HG03060 (cell line): ENCODE measurements around the gene SNRNP40.
"Not testable (repeated sequence)": the region's sequence is repeated elsewhere in the genome, so short reads cannot be mapped to it uniquely, and the experiment has no call there.

Source experiments
- ATAC-seq: cut with Tn5 transposase; IDR thresholded peaks from one replicate; pipeline ENCODE4 v1.9.1; 2021; ENCODE audit warnings: low read depth, moderate number of reproducible peaks; ENCODE audit not compliant: unreplicated experiment

Gene SNRNP40

GRCh38 chr1:31289021-31289420, 7.6 kb downstream of the SNRNP40 start:
- ATAC-seq = no peak

- ATAC-seq = not testable (repeated sequence)
Observed at GRCh38 chr1:31287791-31288190, 8.8 kb downstream of the SNRNP40 start.

DNA sequence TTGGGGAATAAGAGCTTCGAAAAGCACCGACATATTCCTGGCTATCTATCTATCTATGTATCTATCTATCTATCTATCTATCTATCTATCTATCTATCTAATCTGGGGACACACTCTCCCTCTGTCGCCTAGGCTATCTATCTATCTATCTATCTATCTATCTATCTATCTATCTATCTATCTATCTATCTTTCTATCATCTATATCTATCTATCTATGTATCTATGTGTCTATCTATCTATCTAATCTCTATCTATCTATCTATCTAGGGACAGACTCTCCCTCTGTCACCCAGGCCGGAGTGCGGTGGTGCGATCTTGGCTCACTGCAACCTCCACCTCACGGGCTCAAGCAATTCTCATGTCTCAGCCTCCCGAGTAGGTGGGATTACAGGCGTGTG, 14.2 kb downstream of the SNRNP40 start:
- not testable (repeated sequence) for ATAC-seq

GRCh38 chr1:31273619-31274018, 23.0 kb downstream of the SNRNP40 start:
- ATAC-seq = no peak

DNA sequence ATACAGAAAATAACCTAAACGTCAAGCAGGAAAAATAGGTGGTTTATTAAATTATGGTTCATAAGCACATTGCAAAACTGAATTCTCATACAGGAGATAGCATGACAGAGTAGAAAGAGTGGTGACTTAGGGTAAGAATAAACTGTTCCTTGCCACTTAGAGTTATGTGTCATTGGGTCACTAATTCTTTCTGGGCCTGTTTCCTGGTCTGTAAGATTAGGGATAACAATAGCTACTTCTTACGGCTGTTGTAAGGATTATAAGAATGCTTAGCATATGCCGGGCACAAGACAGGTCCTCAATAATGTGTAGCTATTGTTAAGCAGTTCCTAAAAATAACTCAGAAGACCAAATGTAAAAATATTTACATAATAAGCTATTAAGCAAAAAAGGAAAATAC, 24.2 kb downstream of the SNRNP40 start:
- no peak for ATAC-seq

DNA sequence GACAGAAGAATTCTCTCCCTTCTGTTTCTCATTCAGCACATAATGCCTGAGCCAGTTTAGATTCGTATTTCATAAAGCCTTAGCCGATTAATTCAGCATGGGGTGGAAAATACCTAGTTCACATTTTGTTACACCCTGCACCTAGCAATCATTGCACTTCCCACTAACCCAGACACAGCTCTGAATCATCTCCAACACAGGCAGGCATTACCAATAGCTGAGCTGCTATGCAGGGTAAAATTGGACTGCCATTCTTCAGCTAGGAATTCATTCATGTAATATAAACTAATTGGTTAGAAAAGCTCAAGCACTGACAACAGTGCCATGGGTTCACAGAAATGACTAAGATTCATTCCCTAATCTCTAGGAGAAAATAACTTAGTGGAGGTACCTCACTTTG, 30.0 kb downstream of the SNRNP40 start:
- ATAC-seq = no peak

DNA sequence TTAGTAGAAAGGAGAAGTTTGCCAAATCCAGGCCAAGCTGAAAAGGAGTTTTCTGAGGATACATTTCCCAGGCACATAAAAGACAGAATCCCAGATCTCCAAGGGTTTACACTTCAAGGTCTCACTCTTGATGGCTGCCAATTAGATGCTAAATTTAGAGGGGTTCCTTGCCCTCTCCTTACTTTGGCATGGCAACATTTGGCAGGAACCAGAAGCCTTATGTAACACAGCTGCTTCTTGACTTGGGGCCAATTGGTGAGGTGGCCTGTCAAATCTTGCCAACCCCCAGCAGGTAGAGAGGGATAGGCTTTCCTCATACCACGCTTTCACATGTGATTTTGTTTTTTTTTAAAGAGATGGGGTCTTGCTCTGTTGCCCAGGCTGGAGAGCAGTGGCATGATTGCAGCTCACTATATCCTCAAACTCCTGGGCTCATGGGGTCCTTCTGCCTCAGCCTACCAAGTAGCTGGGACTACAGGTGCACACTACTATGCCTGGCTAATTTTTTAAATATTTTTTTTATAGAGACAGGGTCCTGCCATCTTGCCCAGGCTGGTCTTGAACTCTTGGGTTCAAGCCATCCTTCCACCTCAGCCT, 31.7 kb downstream of the SNRNP40 start:
- no peak for ATAC-seq

DNA sequence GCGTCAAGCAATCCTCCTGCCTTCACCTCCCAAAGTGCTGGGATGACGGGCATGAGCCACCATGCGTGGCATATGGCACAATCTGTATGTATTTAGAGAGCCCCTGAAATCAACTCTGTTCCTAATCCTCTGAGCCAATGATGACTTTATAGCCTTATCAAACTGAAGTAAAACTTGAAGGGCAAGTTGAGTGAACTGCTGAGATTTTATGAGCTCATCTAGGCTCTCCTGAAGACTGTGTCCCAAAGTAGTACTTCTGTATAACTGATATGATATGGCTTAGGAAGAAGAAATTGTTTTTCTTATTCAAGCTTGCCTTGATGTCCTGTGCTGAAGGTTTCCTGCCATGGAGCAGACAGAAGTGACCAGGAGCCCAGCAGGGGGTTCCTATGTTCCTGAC, 33.2 kb downstream of the SNRNP40 start:
- ATAC-seq = no peak

DNA sequence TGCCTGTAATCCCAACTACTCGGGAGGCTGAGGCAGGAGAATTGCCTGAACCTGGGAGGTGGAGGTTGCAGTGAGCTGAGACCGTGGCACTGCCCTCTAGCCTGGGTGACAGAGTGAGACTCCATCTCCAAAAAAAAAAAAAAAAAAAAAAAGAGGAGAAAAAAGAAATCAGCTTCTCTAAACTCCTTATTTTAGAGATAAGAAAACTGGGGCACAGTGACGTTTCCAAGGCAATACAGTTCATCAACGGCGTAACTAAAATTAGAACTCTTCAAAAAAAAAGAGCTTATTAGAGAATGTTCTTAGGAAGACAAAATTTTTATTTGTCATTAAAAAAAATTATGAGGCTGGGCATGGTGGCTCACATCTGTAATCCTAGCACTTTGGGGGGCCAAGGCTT, 34.2 kb downstream of the SNRNP40 start:
- ATAC-seq = not testable (repeated sequence)

DNA sequence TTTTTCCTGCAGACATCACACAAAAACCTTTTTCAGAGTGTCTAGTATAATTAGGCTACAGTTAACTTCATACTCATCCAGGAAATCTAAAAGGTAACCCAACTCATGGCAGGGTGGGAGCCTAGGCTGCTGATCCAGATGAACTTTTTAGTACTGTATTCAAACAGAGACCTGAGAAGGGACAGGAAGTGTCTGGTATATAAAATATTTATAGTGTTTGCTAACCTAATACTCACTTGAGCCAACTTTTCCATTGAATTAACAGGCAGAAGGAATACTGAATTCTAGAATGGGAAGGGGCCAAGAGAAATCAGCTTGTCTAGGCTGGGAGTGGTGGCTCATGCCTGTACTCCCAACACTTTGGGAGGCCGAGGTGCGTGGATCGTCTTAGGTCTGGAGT, 34.7 kb downstream of the SNRNP40 start:
- ATAC-seq = no peak

DNA sequence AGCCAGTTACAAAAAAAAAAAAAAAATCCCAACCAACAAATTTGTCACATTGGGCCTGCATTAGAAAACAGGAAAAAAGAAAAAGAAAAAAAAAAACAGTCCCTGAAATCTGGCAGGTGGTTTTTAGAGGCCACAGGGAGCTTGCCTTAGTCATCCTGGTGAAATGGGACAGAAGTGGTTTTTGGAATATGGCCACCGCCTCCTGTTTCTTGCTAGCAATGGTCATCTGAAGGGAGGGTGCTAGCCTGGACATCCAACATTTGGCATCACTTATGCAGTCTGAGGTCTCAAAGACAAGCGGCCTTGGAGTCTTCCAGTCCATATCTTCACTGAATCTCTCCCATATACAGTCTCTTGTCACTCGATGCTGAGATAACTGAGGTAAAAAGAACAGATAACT, 36.8 kb downstream of the SNRNP40 start:
- no peak for ATAC-seq

GRCh38 chr1:31258581-31258980, 38.0 kb downstream of the SNRNP40 start:
- no peak for ATAC-seq

GRCh38 chr1:31257213-31257612, 39.4 kb downstream of the SNRNP40 start:
- ATAC-seq = no peak

DNA sequence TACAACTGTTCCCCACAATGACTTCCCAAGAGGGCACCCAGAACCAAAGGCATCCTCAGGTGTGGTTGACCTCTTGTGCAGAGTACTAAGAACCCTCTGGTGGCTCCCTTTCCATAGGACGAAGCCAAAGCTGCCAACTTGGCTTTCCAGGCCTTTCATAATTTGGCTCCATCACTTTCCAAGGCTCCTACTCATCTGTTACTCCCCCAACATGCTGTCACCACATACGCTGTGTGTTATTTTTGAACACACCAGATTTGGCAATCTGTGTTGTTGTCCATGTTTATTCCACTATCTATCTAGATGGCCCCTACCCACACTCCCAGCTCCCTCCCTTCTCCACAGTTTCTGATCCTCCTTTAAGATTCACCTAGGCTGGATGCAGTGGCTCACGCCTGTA, 46.7 kb downstream of the SNRNP40 start:
- ATAC-seq = no peak

GRCh38 chr1:31248276-31248675, 48.3 kb downstream of the SNRNP40 start:
- ATAC-seq = no peak

GRCh38 chr1:31244326-31244725, 52.3 kb downstream of the SNRNP40 start:
- ATAC-seq = no peak

DNA sequence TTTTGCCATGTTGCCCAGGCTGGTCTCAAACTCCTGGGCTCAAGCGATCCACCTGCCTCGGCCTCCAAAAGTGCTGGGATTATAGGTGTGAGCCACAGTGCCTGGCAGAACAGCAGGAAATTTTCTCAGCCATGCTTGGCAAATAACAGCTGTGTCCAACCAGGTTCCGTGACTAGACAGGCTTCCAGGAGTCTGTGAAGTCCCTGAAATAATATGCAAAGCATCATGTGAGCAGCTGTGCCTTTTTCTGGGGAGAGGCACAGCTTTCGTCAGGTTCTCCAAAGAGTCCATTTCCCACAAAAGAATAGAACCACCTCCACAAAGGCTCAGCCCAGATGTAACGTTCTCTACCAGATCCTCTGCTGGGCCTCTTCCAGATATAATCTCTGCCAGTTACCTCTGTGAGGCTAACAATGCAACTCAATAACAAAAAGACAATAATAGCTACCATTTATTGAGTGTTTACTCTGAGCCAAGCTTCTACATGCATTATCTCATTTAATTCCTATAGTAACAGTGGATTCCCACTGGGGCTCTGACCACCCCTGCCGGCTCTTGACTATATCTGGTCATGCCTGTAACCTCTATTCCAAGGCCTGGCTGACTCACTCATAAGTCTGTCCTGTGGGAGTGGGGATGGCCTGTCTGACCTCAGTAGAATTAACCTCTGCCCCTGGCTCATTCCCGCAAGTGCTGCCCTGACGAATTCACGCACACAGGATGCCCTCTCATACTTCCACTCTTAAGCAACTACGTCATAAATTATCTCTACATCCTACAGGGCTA, 52.9 kb downstream of the SNRNP40 start:
- ATAC-seq = no peak

DNA sequence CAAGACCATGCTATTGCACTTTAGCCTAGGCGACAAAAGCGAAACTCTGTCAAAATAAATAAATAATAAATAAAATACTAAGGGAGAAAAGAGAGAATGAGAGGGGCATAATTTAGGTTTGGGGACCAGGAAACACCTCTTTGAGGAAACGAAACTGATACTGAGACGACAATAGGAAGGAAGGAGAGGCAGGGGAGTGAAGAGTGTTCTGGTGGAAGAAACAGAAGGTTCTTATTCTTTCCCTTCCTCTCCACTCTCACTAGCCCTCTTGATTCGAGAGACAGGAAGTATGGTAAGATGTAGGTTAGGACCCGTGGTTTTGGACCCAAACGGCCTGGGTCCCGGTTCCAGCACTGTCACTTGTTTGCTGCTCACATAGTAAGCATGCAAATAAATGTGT, 55.3 kb downstream of the SNRNP40 start:
- no peak for ATAC-seq

- ATAC-seq = no peak
Observed at GRCh38 chr1:31239653-31240241, 56.8 kb downstream of the SNRNP40 start, which contains the start of gene NKAIN1. TSS of gene NKAIN1 (minus strand) at chr1:31239887. CDS start at chr1:31239547, 340 bp downstream.

DNA sequence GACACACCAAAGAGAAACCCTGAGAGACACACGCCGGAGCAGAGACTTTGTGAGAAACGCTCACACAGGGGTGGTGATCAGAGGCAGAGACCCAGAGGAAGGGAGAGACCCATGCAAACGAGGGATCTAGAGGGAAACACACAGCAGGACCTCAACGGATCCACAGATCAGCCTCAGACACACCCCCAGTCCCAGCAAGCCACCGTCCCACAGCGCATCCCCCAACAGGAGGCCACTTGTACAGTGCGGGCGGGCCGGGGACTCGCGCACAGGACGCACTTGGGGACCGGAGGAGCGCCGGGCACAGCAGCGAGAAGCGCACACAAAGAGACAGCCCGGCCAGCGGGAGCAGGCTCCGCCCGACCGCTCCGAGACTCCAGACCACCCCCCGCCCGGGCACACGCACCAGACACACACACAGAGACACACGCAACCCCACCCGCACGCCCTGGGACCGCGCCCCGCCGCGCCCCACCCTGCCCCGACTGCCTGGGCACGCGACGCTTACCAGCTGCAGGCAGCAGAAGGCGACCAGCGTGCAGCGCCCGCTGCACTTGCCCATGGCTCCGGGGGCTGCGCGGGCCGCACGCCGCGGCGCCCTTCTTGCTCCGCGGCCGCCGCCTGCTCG, 57.5 kb downstream of the SNRNP40 start:
- ATAC-seq = no peak

DNA sequence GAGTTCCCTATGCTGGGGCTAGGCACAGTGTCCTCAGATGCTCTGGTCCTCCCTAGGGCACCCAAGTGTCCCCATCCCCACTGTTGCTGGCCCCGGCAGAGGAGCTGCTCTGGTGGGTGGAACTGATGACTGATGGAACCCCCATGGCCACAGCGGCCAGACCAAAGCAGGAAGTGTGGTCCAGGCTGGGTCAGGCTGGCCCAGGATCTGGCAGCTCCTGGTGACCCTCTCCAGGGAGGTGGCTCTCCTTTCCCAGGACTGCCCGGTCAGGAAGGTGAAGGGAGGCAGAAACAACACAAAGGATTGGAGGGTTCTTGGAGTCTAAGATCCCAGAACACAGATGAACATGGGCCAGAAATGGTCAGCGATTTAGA, 58.0 kb downstream of the SNRNP40 start:
- ATAC-seq = no peak
